SH-SY5Y (cell line): ENCODE data around the gene DDI1.

Source experiments
- GATA2 ChIP-seq: IDR thresholded peaks from 2 replicates; pipeline ENCODE4 v1.6.1; 2011; ENCODE audit warnings: mild to moderate bottlenecking, low read depth, low read length
- GATA3 ChIP-seq: IDR thresholded peaks from 2 replicates; pipeline ENCODE4 v1.6.1; 2011; ENCODE audit warnings: low read depth, mild to moderate bottlenecking, low read length, moderate library complexity

DNA sequence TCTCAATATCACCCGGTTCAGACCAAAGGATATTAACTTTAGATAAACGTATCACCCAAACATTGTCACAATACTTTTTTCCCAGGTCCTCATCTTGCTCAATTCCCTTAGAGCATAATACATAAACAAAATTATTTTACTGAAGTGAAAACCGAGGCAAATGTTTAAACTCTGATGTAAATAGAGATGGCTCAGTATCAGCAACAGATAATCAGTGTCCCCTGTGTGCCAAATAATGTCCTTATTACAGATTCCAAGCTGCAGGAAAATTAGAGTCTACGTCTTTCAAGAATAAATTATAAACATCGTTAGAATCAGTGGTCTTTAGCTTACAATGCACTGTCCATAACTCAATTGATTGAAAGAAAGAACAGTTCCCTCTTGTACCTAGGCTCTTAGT lies 50.2 kb downstream of the DDI1 start:
- TF ChIP-seq GATA2 (no peak), GATA3 (no peak)
